Astrocyte (in vitro differentiated cells and primary cell): ENCODE results near the gene ACTN1.

Experiments used
- CTCF ChIP-seq: IDR thresholded peaks from 2 replicates; pipeline ENCODE4 v1.5.1; 2011; ENCODE audit warnings: low read depth, mild to moderate bottlenecking, inconsistent platforms, low read length, moderate library complexity; ENCODE audit not compliant: insufficient read depth
- EZH2 ChIP-seq: IDR thresholded peaks from 2 replicates; pipeline ENCODE4 v1.6.1; 2012; ENCODE audit warnings: mild to moderate bottlenecking, low read length, inconsistent platforms; ENCODE audit not compliant: insufficient read depth

- no peak for TF ChIP-seq CTCF
- TF ChIP-seq EZH2: no peak
Measured at GRCh38 chr14:68882235-68882634, 96.9 kb downstream of the ACTN1 start.
